H54 (cell line): ENCODE results near the gene UGP2.
"Not testable (repeated sequence)": the region's sequence is repeated elsewhere in the genome, so short reads cannot be mapped to it uniquely, and the experiment has no call there.

ENCODE experiments used
- DNase-seq: peaks from one replicate; pipeline ENCODE4 v3.0.0; 2011; ENCODE audit warnings: low spot score, mixed read lengths; ENCODE audit not compliant: insufficient read length
- FAIRE-seq: peaks from 3 replicates; lab custom pipeline; 2011; peaks lifted over from hg19 to GRCh38; lab: Jason Lieb, UNC
- POLR2A ChIP-seq: IDR thresholded peaks from 2 replicates; pipeline ENCODE4 v1.6.1; 2011; ENCODE audit warnings: low read depth, mild to moderate bottlenecking, low read length

Gene UGP2

GRCh38 chr2:63844616-63845015 lies 2.9 kb downstream of the UGP2 start:
- TF ChIP-seq POLR2A = no peak
- DNase-seq (no peak), FAIRE-seq (no peak)

- no peak for TF ChIP-seq POLR2A
- DNase-seq (no peak), FAIRE-seq (no peak)
Measured at GRCh38 chr2:63845866-63846265, 4.2 kb downstream of the UGP2 start.

GRCh38 chr2:63846487-63846886 lies 4.8 kb downstream of the UGP2 start:
- no peak for FAIRE-seq
- no peak for TF ChIP-seq POLR2A
- DNase-seq = no peak

- not testable (repeated sequence) for FAIRE-seq, DNase-seq
Measured at GRCh38 chr2:63847571-63847970, 5.9 kb downstream of the UGP2 start.

- DNase-seq (no peak), FAIRE-seq (peak; percentile 55)
- no peak for TF ChIP-seq POLR2A
Measured at GRCh38 chr2:63849381-63850203, 7.9 kb downstream of the UGP2 start.

- DNase-seq (no peak), FAIRE-seq (no peak)
- TF ChIP-seq POLR2A = no peak
Measured at GRCh38 chr2:63850204-63850571, 8.5 kb downstream of the UGP2 start.

- no peak for TF ChIP-seq POLR2A
- DNase-seq = no peak
- FAIRE-seq = no peak
Measured at GRCh38 chr2:63850649-63851048, 9.0 kb downstream of the UGP2 start.

GRCh38 chr2:63851691-63852311 lies 10.1 kb downstream of the UGP2 start:
- DNase-seq = no peak
- peak; percentile 66 for FAIRE-seq
- no peak for TF ChIP-seq POLR2A

- peak; percentile 62 for FAIRE-seq
- DNase-seq = no peak
- no peak for TF ChIP-seq POLR2A
Measured at GRCh38 chr2:63853527-63854310, 12.0 kb downstream of the UGP2 start.

- FAIRE-seq (no peak), DNase-seq (no peak)
- no peak for TF ChIP-seq POLR2A
Measured at GRCh38 chr2:63855418-63856302, 14.0 kb downstream of the UGP2 start.

- no peak for TF ChIP-seq POLR2A
- FAIRE-seq (peak; percentile 6), DNase-seq (no peak)
Measured at GRCh38 chr2:63856303-63856603, 14.6 kb downstream of the UGP2 start.

GRCh38 chr2:63858291-63858690 lies 16.6 kb downstream of the UGP2 start:
- no peak for TF ChIP-seq POLR2A
- DNase-seq (no peak), FAIRE-seq (no peak)

GRCh38 chr2:63861220-63861822 lies 19.6 kb downstream of the UGP2 start:
- no peak for DNase-seq
- FAIRE-seq = peak; percentile 6
- TF ChIP-seq POLR2A = no peak

- FAIRE-seq (peak; percentile 45), DNase-seq (no peak)
- no peak for TF ChIP-seq POLR2A
Measured at GRCh38 chr2:63862806-63863205, 21.1 kb downstream of the UGP2 start.
